ENCODE data around the gene KRI1.
"Not testable (repeated sequence)": the region's sequence is repeated elsewhere in the genome, so short reads cannot be mapped to it uniquely, and the experiment has no call there.

KRI1 gene

DNA sequence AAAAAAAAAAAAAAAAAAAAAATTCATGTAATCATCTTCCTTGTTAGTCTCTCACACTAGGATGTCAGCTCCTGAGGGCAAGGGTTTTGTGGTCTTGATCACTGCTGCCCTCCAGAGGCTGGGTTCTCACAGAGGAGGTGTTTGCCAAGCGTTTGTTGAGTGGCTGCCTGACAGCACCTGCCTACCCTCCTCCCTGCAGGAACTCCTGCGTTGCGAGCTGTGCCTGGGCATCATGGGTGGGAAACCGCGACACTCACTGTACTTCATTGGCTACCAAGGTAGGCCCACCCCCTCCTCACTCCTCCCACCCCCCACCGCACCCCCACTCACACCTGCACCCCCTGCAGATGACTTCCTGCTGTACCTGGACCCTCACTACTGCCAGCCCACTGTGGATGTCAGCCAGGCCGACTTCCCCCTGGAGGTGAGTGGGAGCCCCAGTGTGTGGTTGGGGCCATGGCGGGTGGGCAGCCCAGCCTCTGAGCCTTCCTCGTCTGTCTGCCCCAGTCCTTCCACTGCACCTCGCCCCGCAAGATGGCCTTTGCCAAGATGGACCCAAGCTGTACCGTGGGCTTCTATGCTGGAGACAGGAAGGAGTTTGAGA lies 14.0 kb downstream of the KRI1 start:
- in situ Hi-C loops (cut with HindIII; ENCODE audit: low sequenced_read_pairs), result no loop called here
- TF ChIP-seq, protein P1, sequence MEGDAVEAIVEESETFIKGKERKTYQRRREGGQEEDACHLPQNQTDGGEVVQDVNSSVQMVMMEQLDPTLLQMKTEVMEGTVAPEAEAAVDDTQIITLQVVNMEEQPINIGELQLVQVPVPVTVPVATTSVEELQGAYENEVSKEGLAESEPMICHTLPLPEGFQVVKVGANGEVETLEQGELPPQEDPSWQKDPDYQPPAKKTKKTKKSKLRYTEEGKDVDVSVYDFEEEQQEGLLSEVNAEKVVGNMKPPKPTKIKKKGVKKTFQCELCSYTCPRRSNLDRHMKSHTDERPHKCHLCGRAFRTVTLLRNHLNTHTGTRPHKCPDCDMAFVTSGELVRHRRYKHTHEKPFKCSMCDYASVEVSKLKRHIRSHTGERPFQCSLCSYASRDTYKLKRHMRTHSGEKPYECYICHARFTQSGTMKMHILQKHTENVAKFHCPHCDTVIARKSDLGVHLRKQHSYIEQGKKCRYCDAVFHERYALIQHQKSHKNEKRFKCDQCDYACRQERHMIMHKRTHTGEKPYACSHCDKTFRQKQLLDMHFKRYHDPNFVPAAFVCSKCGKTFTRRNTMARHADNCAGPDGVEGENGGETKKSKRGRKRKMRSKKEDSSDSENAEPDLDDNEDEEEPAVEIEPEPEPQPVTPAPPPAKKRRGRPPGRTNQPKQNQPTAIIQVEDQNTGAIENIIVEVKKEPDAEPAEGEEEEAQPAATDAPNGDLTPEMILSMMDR (IDR thresholded peaks at IDR 0.05; ENCODE audit: low read depth, low read length, missing control alignments), result no peak
- no peak for DNase-seq (ENCODE audit: low read depth)
- H3K4me3 ChIP-seq (ENCODE audit: low read depth, low read length), result no peak overlapping the region

GRCh38 chr19:10551006-10551405 lies 14.8 kb downstream of the KRI1 start:
- in situ Hi-C loops (cut with HindIII; ENCODE audit: low sequenced_read_pairs); DNase-seq (ENCODE audit: low read depth); H3K4me3 ChIP-seq (ENCODE audit: low read depth, low read length): not testable (repeated sequence)

GRCh38 chr19:10550336-10550735 lies 15.5 kb downstream of the KRI1 start:
- H3K4me3 ChIP-seq (ENCODE audit: low read depth, low read length), result no peak overlapping the region
- in situ Hi-C loops (cut with HindIII; ENCODE audit: low sequenced_read_pairs), result no loop called here
- TF ChIP-seq, protein P1 (IDR thresholded peaks at IDR 0.05; ENCODE audit: low read depth, low read length, missing control alignments), result no peak
- DNase-seq (ENCODE audit: low read depth), result no peak

GRCh38 chr19:10549733-10550132 lies 16.1 kb downstream of the KRI1 start:
- TF ChIP-seq, protein P1 (IDR thresholded peaks at IDR 0.05; ENCODE audit: low read depth, low read length, missing control alignments), result no peak
- in situ Hi-C loops (cut with HindIII; ENCODE audit: low sequenced_read_pairs), result no loop called here
- H3K4me3 ChIP-seq (ENCODE audit: low read depth, low read length), result no peak overlapping the region
- DNase-seq (ENCODE audit: low read depth), result no peak

- in situ Hi-C loops (cut with HindIII; ENCODE audit: low sequenced_read_pairs), result no loop called here
- TF ChIP-seq, protein P1 (IDR thresholded peaks at IDR 0.05; ENCODE audit: low read depth, low read length, missing control alignments), result no peak
These were observed 17.0 kb downstream of the KRI1 start for GRCh38 chr19:10548746-10549276.

GRCh38 chr19:10546817-10547216 lies 19.0 kb downstream of the KRI1 start:
- TF ChIP-seq, protein P1 (IDR thresholded peaks at IDR 0.05; ENCODE audit: low read depth, low read length, missing control alignments), result no peak
- in situ Hi-C loops (cut with HindIII; ENCODE audit: low sequenced_read_pairs), result no loop called here
- no peak overlapping the region for H3K4me3 ChIP-seq (ENCODE audit: low read depth, low read length)
- DNase-seq (ENCODE audit: low read depth), result no peak

More at GRCh38 chr19:10548746-10549276, 17.0 kb downstream of the KRI1 start:
- DNase-seq (ENCODE audit: low read depth), result no peak
- H3K4me3 ChIP-seq (ENCODE audit: low read depth, low read length), result no peak overlapping the region

GRCh38 chr19:10544753-10545251 lies 21.0 kb downstream of the KRI1 start:
- in situ Hi-C loops (cut with HindIII; ENCODE audit: low sequenced_read_pairs), result no loop called here
- TF ChIP-seq, protein P1 (IDR thresholded peaks at IDR 0.05; ENCODE audit: low read depth, low read length, missing control alignments), result no peak
- DNase-seq (ENCODE audit: low read depth), result no peak
- H3K4me3 ChIP-seq (ENCODE audit: low read depth, low read length), result peak overlapping the region; percentile 88

Measured in astrocyte of the cerebellum (primary cell).